GM23338 (cell line): ENCODE data around the gene WWC1. TPM values are rescaled to one million over a fixed set of nuclear protein-coding genes. Genes with fewer than 3 reads are reported as not detected.

Experiments
- ATAC-seq: fragments of 200-7000 bp; cut with Tn5 transposase; 3 replicates; pipeline ENCODE4 v1.9.1; 2020
- DNase-seq: peaks from one replicate; pipeline ENCODE4 v3.0.0-alpha.2; 2015; ENCODE audit warnings: low spot score
- H2AFZ ChIP-seq: fragments of 200-600 bp; sonication (generic); 2 replicates; pipeline ENCODE4 v1.8.0; 2016; ENCODE audit warnings: antibody characterized with exemption, mild to moderate bottlenecking, moderate library complexity
- H3F3A ChIP-seq: fragments of 200-600 bp; sonication (generic); replicated peaks from 2 replicates; pipeline ENCODE4 v1.8.0; 2017; ENCODE audit warnings: antibody characterized with exemption, mixed run types, low read depth
- H3K27ac ChIP-seq: fragments of 200-600 bp; sonication (generic); 2 replicates; pipeline ENCODE4 v1.6.1; 2016; ENCODE audit warnings: low read depth
- H3K27me3 ChIP-seq: fragments of 200-600 bp; sonication (generic); 2 replicates; pipeline ENCODE4 v1.8.0; 2016; ENCODE audit warnings: mild to moderate bottlenecking, mixed run types, moderate library complexity; ENCODE audit not compliant: insufficient read depth
- H3K36me3 ChIP-seq: fragments of 200-600 bp; sonication (generic); 2 replicates; pipeline ENCODE4 v1.8.0; 2016; ENCODE audit warnings: mild to moderate bottlenecking; ENCODE audit not compliant: insufficient read depth
- H3K4me1 ChIP-seq: fragments of 200-600 bp; sonication (generic); 2 replicates; pipeline ENCODE4 v1.8.0; 2016; ENCODE audit warnings: mild to moderate bottlenecking, moderate library complexity; ENCODE audit not compliant: insufficient read depth
- H3K4me2 ChIP-seq: fragments of 200-600 bp; sonication (generic); 2 replicates; pipeline ENCODE4 v1.7.1; 2017; ENCODE audit warnings: mixed run types
- H3K4me3 ChIP-seq: fragments of 200-600 bp; sonication (generic); 2 replicates; pipeline ENCODE4 v1.6.1; 2016; ENCODE audit warnings: mixed run types
- H3K79me2 ChIP-seq: fragments of 200-600 bp; sonication (generic); replicated peaks from 2 replicates; pipeline ENCODE4 v1.8.0; 2017; ENCODE audit warnings: mild to moderate bottlenecking; ENCODE audit not compliant: insufficient read depth
- H3K9me2 ChIP-seq: fragments of 200-600 bp; sonication (generic); 2 replicates; pipeline ENCODE4 v1.8.0; 2017; ENCODE audit not compliant: insufficient read depth
- H4K20me1 ChIP-seq: fragments of 200-600 bp; sonication (generic); replicated peaks from 2 replicates; pipeline ENCODE4 v1.8.0; 2017; ENCODE audit warnings: mild to moderate bottlenecking; ENCODE audit not compliant: insufficient read depth
- H3K27ac Mint-ChIP-seq: 2 replicates; pipeline ENCODE4 v1.8.0; 2020; ENCODE audit warnings: inconsistent platforms, mild to moderate bottlenecking, moderate library complexity, mixed read lengths
- H3K27me3 Mint-ChIP-seq: 3 replicates; pipeline ENCODE4 v1.8.0; 2022; ENCODE audit warnings: low read depth, mild to moderate bottlenecking, moderate library complexity, mixed read lengths, inconsistent platforms; ENCODE audit not compliant: insufficient read depth, poor library complexity
- H3K36me3 Mint-ChIP-seq: 3 replicates; pipeline ENCODE4 v1.8.0; 2021; ENCODE audit warnings: low read depth, mild to moderate bottlenecking, inconsistent platforms, moderate library complexity, mixed read lengths
- H3K4me1 Mint-ChIP-seq: 3 replicates; pipeline ENCODE4 v1.8.0; 2020; ENCODE audit warnings: mild to moderate bottlenecking, inconsistent platforms, mixed read lengths
- H3K4me3 Mint-ChIP-seq: 3 replicates; pipeline ENCODE4 v1.8.0; 2021; ENCODE audit warnings: moderate library complexity, mild to moderate bottlenecking, inconsistent platforms, mixed read lengths
- H3K9me3 Mint-ChIP-seq: 3 replicates; pipeline ENCODE4 v1.8.0; 2020; ENCODE audit warnings: moderate library complexity, mild to moderate bottlenecking, inconsistent platforms, mixed read lengths
- CREB1 ChIP-seq: fragments of 250-450 bp; sonication (Bioruptor Pico); IDR thresholded peaks from 2 replicates; pipeline ENCODE4 v1.5.0; 2020; ENCODE audit warnings: low read depth, mild to moderate bottlenecking, moderate library complexity
- CTCF ChIP-seq, 2 experiments: fragments of 200-600 bp in 1 of 2; sonication (generic) in 1 of 2; conservative IDR thresholded peaks; 2 replicates each; pipeline versions ENCODE4 v1.5.1 to v1.6.1; 2016 to 2017; ENCODE audit warnings: antibody characterized with exemption in 2 of 2, low read depth in 2 of 2, mild to moderate bottlenecking in 2 of 2, moderate library complexity in 1 of 2
- ETS1 ChIP-seq: IDR thresholded peaks from 2 replicates; pipeline ENCODE4 v1.6.1; 2016; ENCODE audit warnings: antibody characterized with exemption
- EZH2 ChIP-seq: fragments of 200-600 bp; sonication (generic); IDR thresholded peaks from one replicate; pipeline ENCODE4 v1.8.0; 2017; ENCODE audit warnings: antibody characterized with exemption, mild to moderate bottlenecking, low read depth; ENCODE audit not compliant: unreplicated experiment
- EZH2phosphoT487 ChIP-seq: fragments of 200-600 bp; sonication (generic); IDR thresholded peaks from one replicate; pipeline ENCODE4 v1.8.1; 2018; ENCODE audit warnings: antibody characterized with exemption; ENCODE audit not compliant: unreplicated experiment
- JUNB ChIP-seq: IDR thresholded peaks from one replicate; pipeline ENCODE4 v1.6.1; 2016; ENCODE audit warnings: antibody characterized with exemption; ENCODE audit not compliant: unreplicated experiment
- NANOG ChIP-seq: IDR thresholded peaks from 2 replicates; pipeline ENCODE4 v1.6.1; 2016; ENCODE audit warnings: antibody characterized with exemption, borderline replicate concordance
- POLR2AphosphoS5 ChIP-seq: IDR thresholded peaks from 2 replicates; pipeline ENCODE4 v1.6.1; 2016; ENCODE audit warnings: antibody characterized with exemption, low read depth
- REST ChIP-seq: IDR thresholded peaks from one replicate; pipeline ENCODE4 v1.6.1; 2018; ENCODE audit warnings: antibody characterized with exemption; ENCODE audit not compliant: unreplicated experiment
- STAT1 ChIP-seq: IDR thresholded peaks from one replicate; pipeline ENCODE4 v1.6.1; 2016; ENCODE audit warnings: antibody characterized with exemption; ENCODE audit not compliant: unreplicated experiment
- ZNF114 ChIP-seq: fragments of 250-450 bp; sonication (Bioruptor Pico); IDR thresholded peaks from 2 replicates; pipeline ENCODE4 v1.5.0; 2020; ENCODE audit warnings: mild to moderate bottlenecking, moderate library complexity
- ZNF331 ChIP-seq: fragments of 250-450 bp; sonication (Bioruptor Pico); IDR thresholded peaks from 2 replicates; pipeline ENCODE4 v1.5.0; 2020; ENCODE audit warnings: low read depth, mild to moderate bottlenecking, moderate library complexity
- ZNF462 ChIP-seq: fragments of 250-450 bp; sonication (Bioruptor Pico); IDR thresholded peaks from 2 replicates; pipeline ENCODE4 v1.5.0; 2020; ENCODE audit warnings: mild to moderate bottlenecking, moderate library complexity
- polyA plus RNA-seq: library from polyadenylated mRNA; unstranded; fragments of >200 nt; fragmentation: Nextera tagmentation; extraction: Ambion mirVana; gene quantifications from 2 replicates; pipeline ENCODE4 v1.2.1, GENCODE V29; 2016
- total RNA-seq: library from RNA; depleted of rRNA; stranded (reverse); fragments of >200 nt; shearing (Covaris generic); gene quantifications from 2 replicates; pipeline ENCODE4 v1.2.3, GENCODE V29; 2014

WWC1 gene
- total and polyA plus RNA-seq, 2 experiments from 2014 or later = 25.4 to 27.8 TPM

- Mint-ChIP-seq H3K27me3 (peaks cover 4% of the 10 kb centered on the region), H3K4me3 (no peak overlapping the region), H3K4me1 (peaks cover 9% of the 10 kb centered on the region), H3K9me3 (no peaks in the 10 kb centered on the region), H3K36me3 (no peaks in the 10 kb centered on the region; the same call in 2 of the 3 replicates), H3K27ac (no peak overlapping the region)
- DNase-seq (no peak), ATAC-seq (no peak)
- Histone ChIP-seq H3K4me3 (no peak overlapping the region), H3F3A (no peaks in the 10 kb centered on the region), H4K20me1 (peaks cover 4% of the 10 kb centered on the region), H2AFZ (no peak overlapping the region), H3K36me3 (no peaks in the 10 kb centered on the region), H3K27ac (no peak overlapping the region), H3K4me1 (0 out of 2 replicates have a peak, but pooled peaks cover 4% of the 10 kb centered on the region), H3K27me3 (no peaks in the 10 kb centered on the region), H3K9me2 (peaks cover 7% of the 10 kb centered on the region; the same call in 1 of the 2 replicates), H3K79me2 (peaks cover 22% of the 10 kb centered on the region), H3K4me2 (no peak overlapping the region)
- TF ChIP-seq REST (no peak), NANOG (no peak), ZNF114 (CRISPR knock-in tag) (no peak), POLR2AphosphoS5 (no peak), STAT1 (no peak), CREB1 (no peak), EZH2 (no peak), JUNB (no peak), CTCF (conservative IDR thresholded peaks at IDR 0.05; ENCODE audit: low read depth in 2 of 2) (no peak), ETS1 (no peak), ZNF462 (CRISPR knock-in tag) (no peak), EZH2phosphoT487 (no peak), ZNF331 (no peak)
Measured at GRCh38 chr5:168372356-168372946, 81.0 kb downstream of the WWC1 start.
